ENCODE data around the gene TINCR.

- TF ChIP-seq EZH2 (optimal IDR thresholded peaks at IDR 0.05; ENCODE audit: low read depth, low read length): no peak
- TF ChIP-seq CTCF (IDR thresholded peaks at IDR 0.05; ENCODE audit: low read length): no peak
These were observed 3.7 kb downstream of the TINCR start for GRCh38 chr19:5563935-5564612.
